H9 (cell line): Measurements from ENCODE around the gene DAB2IP. TPM values are rescaled to one million over a fixed set of nuclear protein-coding genes. Genes with fewer than 3 reads are reported as not detected.

Experiments
- DNase-seq: peaks from one replicate; pipeline ENCODE4 v3.0.0-alpha.2; 2017
- H2AFZ ChIP-seq: one replicate; pipeline ENCODE4 v1.6.1; 2013; ENCODE audit warnings: mild to moderate bottlenecking, low read length, control low read depth, moderate library complexity
- H2AK5ac ChIP-seq: 2 replicates; pipeline ENCODE4 v1.6.1; 2013; ENCODE audit warnings: low read length, control low read depth, mixed read lengths; ENCODE audit not compliant: insufficient read length
- H2BK120ac ChIP-seq: one replicate; pipeline ENCODE4 v1.6.1; 2013; ENCODE audit warnings: low read depth, mild to moderate bottlenecking, low read length, control low read depth, inconsistent platforms; ENCODE audit not compliant: poor library complexity, severe bottlenecking
- H2BK12ac ChIP-seq: 2 replicates; pipeline ENCODE4 v1.6.1; 2013; ENCODE audit warnings: low read length, control low read depth, mixed read lengths, low read depth; ENCODE audit not compliant: insufficient read length
- H2BK15ac ChIP-seq: 2 replicates; pipeline ENCODE4 v1.6.1; 2013; ENCODE audit warnings: low read depth, low read length, control low read depth
- H2BK20ac ChIP-seq: one replicate; pipeline ENCODE4 v1.6.1; 2013; ENCODE audit warnings: low read depth, mild to moderate bottlenecking, low read length, control low read depth, inconsistent platforms; ENCODE audit not compliant: poor library complexity, severe bottlenecking
- H2BK5ac ChIP-seq: 2 replicates; pipeline ENCODE4 v1.6.1; 2013; ENCODE audit warnings: low read length, control low read depth, mixed read lengths; ENCODE audit not compliant: insufficient read length
- H3K14ac ChIP-seq: 2 replicates; pipeline ENCODE4 v1.6.1; 2013; ENCODE audit warnings: low read length, control low read depth; ENCODE audit not compliant: insufficient read depth
- H3K18ac ChIP-seq: 2 replicates; pipeline ENCODE4 v1.6.1; 2013; ENCODE audit warnings: low read depth, mild to moderate bottlenecking, mixed read lengths, low read length, control low read depth; ENCODE audit not compliant: insufficient read length
- H3K23ac ChIP-seq: 2 replicates; pipeline ENCODE4 v1.6.1; 2013; ENCODE audit warnings: low read length, control low read depth, mixed read lengths, low read depth; ENCODE audit not compliant: insufficient read length
- H3K23me2 ChIP-seq: 2 replicates; pipeline ENCODE4 v1.6.1; 2013; ENCODE audit warnings: low read depth, mild to moderate bottlenecking, mixed read lengths, low read length, control low read depth; ENCODE audit not compliant: insufficient read length, poor library complexity, severe bottlenecking
- H3K27ac ChIP-seq: 2 replicates; pipeline ENCODE4 v1.5.1; 2013; ENCODE audit warnings: low read length, control low read depth, mixed read lengths, low read depth; ENCODE audit not compliant: insufficient read length
- H3K27me3 ChIP-seq: 2 replicates; pipeline ENCODE4 v1.6.1; 2013; ENCODE audit warnings: low read length, control low read depth, inconsistent platforms; ENCODE audit not compliant: insufficient read depth
- H3K4ac ChIP-seq: 2 replicates; pipeline ENCODE4 v1.6.1; 2013; ENCODE audit warnings: low read depth, mild to moderate bottlenecking, control low read depth, inconsistent platforms, low read length, moderate library complexity
- H3K4me1 ChIP-seq: 2 replicates; pipeline ENCODE4 v1.6.1; 2013; ENCODE audit warnings: low read length, control low read depth, inconsistent platforms; ENCODE audit not compliant: insufficient read depth
- H3K4me2 ChIP-seq: 2 replicates; pipeline ENCODE4 v1.6.1; 2013; ENCODE audit warnings: low read length, control low read depth, mixed read lengths; ENCODE audit not compliant: insufficient read length, insufficient read depth
- H3K56ac ChIP-seq: 2 replicates; pipeline ENCODE4 v1.6.1; 2013; ENCODE audit warnings: low read depth, mild to moderate bottlenecking, mixed read lengths, low read length, control low read depth; ENCODE audit not compliant: insufficient read length
- H3K79me1 ChIP-seq: 2 replicates; pipeline ENCODE4 v1.6.1; 2013; ENCODE audit warnings: low read depth, mild to moderate bottlenecking, moderate library complexity, low read length, control low read depth, inconsistent platforms; ENCODE audit not compliant: insufficient read depth, poor library complexity, severe bottlenecking
- H3K79me2 ChIP-seq: 2 replicates; pipeline ENCODE4 v1.6.1; 2013; ENCODE audit warnings: low read length, control low read depth, inconsistent platforms; ENCODE audit not compliant: insufficient read depth
- H3K9ac ChIP-seq: 2 replicates; pipeline ENCODE4 v1.6.1; 2013; ENCODE audit warnings: low read length, control low read depth, mixed read lengths; ENCODE audit not compliant: insufficient read length; ENCODE audit errors: extremely low read depth
- H3K9me3 ChIP-seq: one replicate; pipeline ENCODE4 v1.6.1; 2013; ENCODE audit warnings: low read depth, low read length, inconsistent platforms; ENCODE audit not compliant: control insufficient read depth
- H3T11ph ChIP-seq: one replicate; pipeline ENCODE4 v1.6.1; 2013; ENCODE audit warnings: mild to moderate bottlenecking, low read length, control low read depth, inconsistent platforms
- H4K20me1 ChIP-seq: one replicate; pipeline ENCODE4 v1.6.1; 2013; ENCODE audit not compliant: control insufficient read depth, insufficient read length, insufficient read depth
- H4K5ac ChIP-seq: 2 replicates; pipeline ENCODE4 v1.6.1; 2013; ENCODE audit warnings: low read depth, mild to moderate bottlenecking, mixed read lengths, low read length, control low read depth; ENCODE audit not compliant: insufficient read length
- H4K8ac ChIP-seq: replicated peaks from 2 replicates; pipeline ENCODE4 v1.6.1; 2013; ENCODE audit warnings: low read length, control low read depth, mixed read lengths, low read depth; ENCODE audit not compliant: insufficient read length
- H4K91ac ChIP-seq: 2 replicates; pipeline ENCODE4 v1.6.1; 2013; ENCODE audit warnings: low read depth, mild to moderate bottlenecking, moderate library complexity, mixed read lengths, low read length, control low read depth; ENCODE audit not compliant: insufficient read length
- H3K27ac Mint-ChIP-seq, 3 experiments: 2 replicates in 2 of 3; 3 replicates in 1 of 3; pipeline ENCODE4 v1.8.0; 2020 to 2021; ENCODE audit warnings: mixed read lengths in 3 of 3, mild to moderate bottlenecking in 1 of 3, moderate library complexity in 1 of 3
- H3K27me3 Mint-ChIP-seq: 2 replicates; pipeline ENCODE4 v1.8.0; 2021; ENCODE audit warnings: low read depth, mild to moderate bottlenecking, moderate library complexity, mixed read lengths
- H3K36me3 Mint-ChIP-seq, 3 experiments: 2 replicates in 2 of 3; 3 replicates in 1 of 3; pipeline ENCODE4 v1.8.0; 2020 to 2021; ENCODE audit warnings: low read depth in 3 of 3, mixed read lengths in 3 of 3; ENCODE audit not compliant: insufficient read depth in 1 of 3
- H3K4me1 Mint-ChIP-seq, 2 experiments: 2 replicates each; pipeline ENCODE4 v1.8.0; 2020; ENCODE audit warnings: mixed read lengths in 2 of 2
- H3K4me3 Mint-ChIP-seq, 2 experiments: 2 replicates in 1 of 2; 3 replicates in 1 of 2; pipeline ENCODE4 v1.8.0; 2020 to 2021; ENCODE audit warnings: mild to moderate bottlenecking in 2 of 2, mixed read lengths in 2 of 2, moderate library complexity in 1 of 2
- H3K9me3 Mint-ChIP-seq, 2 experiments: 2 replicates in 1 of 2; 3 replicates in 1 of 2; pipeline ENCODE4 v1.8.0; 2020; ENCODE audit warnings: mild to moderate bottlenecking in 2 of 2, mixed read lengths in 2 of 2, moderate library complexity in 1 of 2
- WGBS: extraction: QIAGEN DNeasy Blood & Tissue Kit; methylation state at CpG from one replicate; pipeline ENCODE4 v1.1.7; 2013; ENCODE audit warnings: missing lambda C conversion rate, low lambda C conversion rate, mixed read lengths; ENCODE audit not compliant: insufficient read length; ENCODE audit errors: extremely low coverage; 5-methylcytosine and 5-hydroxymethylcytosine counted together
- total RNA-seq: library from RNA; stranded (reverse); gene quantifications from 2 replicates; pipeline ENCODE4 v1.2.1, GENCODE V29; 2021
- TF ChIP-seq, protein P1 (sequence below): fragments of 200-600 bp; sonication (generic); conservative IDR thresholded peaks from 3 replicates; pipeline ENCODE4 v1.8.0; 2021; ENCODE audit warnings: antibody characterized with exemption, mild to moderate bottlenecking

DAB2IP gene
- total RNA-seq, 1 experiment from 2014 or later, result 22.6 TPM

DNA sequence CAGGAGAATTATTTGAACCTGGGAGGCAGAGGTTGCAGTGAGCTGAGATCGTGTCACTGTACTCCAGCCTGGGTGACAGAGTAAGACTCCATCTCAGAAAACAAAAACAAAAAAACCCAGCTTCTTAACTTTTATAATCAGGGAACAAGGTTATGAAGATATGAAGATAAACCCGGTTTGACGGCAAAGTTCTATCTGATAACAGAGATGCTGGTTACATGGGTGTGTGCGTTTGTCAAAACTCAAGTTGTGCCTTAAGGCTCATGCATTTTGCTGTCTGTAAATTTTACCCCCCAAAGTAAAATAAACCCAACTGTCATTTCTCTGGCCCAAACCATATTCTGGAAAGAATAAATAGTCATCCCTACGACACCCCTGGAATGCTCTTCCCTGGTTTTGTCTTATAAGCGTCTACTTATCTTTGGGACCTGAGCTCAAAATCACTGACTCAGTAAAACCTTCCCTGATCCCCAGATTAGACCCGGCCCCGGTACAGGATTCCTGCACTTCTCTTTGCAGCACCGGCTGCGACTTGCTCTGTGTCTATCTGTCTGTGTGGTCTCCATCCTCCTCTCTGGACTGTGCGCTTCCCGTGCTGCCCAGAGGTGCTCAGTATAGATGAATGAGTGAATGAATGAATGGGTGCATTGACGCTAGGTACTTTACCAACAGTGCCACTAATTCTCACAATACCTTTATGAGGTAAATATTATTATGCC, 172.2 kb downstream of the DAB2IP start:
- H3K27me3 Mint-ChIP-seq, result peaks cover 2% of the 10 kb centered on the region
- WGBS, result no CpG with 5 or more reads among the region's 13 CpGs

More for the DNA sequence above, 172.2 kb downstream of the DAB2IP start:
- Histone ChIP-seq H2BK120ac (no peak overlapping the region), H3K9ac (no peak overlapping the region), H3K18ac (no peak overlapping the region), H2AFZ (no peak overlapping the region), H3K23ac (no peak overlapping the region), H3K27me3 (no peaks in the 10 kb centered on the region), H2BK15ac (no peak overlapping the region), H3K4ac (no peak overlapping the region), H3K56ac (no peak overlapping the region), H4K91ac (no peak overlapping the region), H3K14ac (no peak overlapping the region), H4K20me1 (no peaks in the 10 kb centered on the region), H3T11ph (no peak overlapping the region), H2BK5ac (no peak overlapping the region), H4K8ac (no peak overlapping the region), H3K79me1 (no peaks in the 10 kb centered on the region), H2BK20ac (no peak overlapping the region), H2BK12ac (no peak overlapping the region), H3K4me2 (no peak overlapping the region), H3K4me1 (peaks cover 3% of the 10 kb centered on the region; the same call in 1 of the 2 replicates), H2AK5ac (no peak overlapping the region), H3K9me3 (no peaks in the 10 kb centered on the region), H3K27ac (no peak overlapping the region), H4K5ac (no peak overlapping the region), H3K79me2 (no peaks in the 10 kb centered on the region), H3K23me2 (no peaks in the 10 kb centered on the region)
- TF ChIP-seq, protein P1, sequence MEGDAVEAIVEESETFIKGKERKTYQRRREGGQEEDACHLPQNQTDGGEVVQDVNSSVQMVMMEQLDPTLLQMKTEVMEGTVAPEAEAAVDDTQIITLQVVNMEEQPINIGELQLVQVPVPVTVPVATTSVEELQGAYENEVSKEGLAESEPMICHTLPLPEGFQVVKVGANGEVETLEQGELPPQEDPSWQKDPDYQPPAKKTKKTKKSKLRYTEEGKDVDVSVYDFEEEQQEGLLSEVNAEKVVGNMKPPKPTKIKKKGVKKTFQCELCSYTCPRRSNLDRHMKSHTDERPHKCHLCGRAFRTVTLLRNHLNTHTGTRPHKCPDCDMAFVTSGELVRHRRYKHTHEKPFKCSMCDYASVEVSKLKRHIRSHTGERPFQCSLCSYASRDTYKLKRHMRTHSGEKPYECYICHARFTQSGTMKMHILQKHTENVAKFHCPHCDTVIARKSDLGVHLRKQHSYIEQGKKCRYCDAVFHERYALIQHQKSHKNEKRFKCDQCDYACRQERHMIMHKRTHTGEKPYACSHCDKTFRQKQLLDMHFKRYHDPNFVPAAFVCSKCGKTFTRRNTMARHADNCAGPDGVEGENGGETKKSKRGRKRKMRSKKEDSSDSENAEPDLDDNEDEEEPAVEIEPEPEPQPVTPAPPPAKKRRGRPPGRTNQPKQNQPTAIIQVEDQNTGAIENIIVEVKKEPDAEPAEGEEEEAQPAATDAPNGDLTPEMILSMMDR, result no peak
- no peak for DNase-seq
- peaks cover 26 to 40% of the 10 kb centered on the region in 2 experiments for H3K4me1 Mint-ChIP-seq
- H3K9me3 Mint-ChIP-seq, result no peaks in the 10 kb centered on the region; a peak in 2 of 5 replicates
- no peaks in the 10 kb centered on the region for H3K36me3 Mint-ChIP-seq
- H3K27ac Mint-ChIP-seq, result no peak overlapping the region
- H3K4me3 Mint-ChIP-seq, result no peak overlapping the region
